Activated CD8-positive, alpha-beta memory T cell treated with anti-CD3 and anti-CD28 coated beads, Interleukin-2, amount 50 U/mL, for 48 hours (primary cell): ENCODE measurements around the gene DHX32.
A peak's percentile ranks its signal among the peaks of the same experiment; 100 is the strongest.

Experiments
- DNase-seq: peaks from one replicate; pipeline ENCODE4 v3.0.0-alpha.2; 2020

DHX32 gene

DNA sequence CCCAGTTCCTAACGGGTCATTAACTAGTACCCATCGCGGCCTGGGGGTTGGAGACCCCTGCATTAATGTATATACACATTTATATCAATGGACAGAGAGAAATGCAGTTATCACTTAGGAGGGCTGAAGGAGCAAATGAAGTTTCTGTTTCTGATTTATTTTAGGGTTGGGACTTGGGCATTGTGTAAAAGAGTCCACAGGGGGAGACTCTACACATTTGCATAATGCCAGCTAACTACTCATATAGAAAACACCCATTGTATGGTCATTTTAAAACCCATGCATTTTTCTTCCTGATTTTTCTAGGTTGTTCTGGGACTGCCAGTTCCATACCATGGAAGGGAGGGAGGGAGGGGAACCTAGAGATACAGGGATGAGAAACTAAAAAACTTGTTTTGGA, 34.2 kb downstream of the DHX32 start:
- DNase-seq, result no peak

DNA sequence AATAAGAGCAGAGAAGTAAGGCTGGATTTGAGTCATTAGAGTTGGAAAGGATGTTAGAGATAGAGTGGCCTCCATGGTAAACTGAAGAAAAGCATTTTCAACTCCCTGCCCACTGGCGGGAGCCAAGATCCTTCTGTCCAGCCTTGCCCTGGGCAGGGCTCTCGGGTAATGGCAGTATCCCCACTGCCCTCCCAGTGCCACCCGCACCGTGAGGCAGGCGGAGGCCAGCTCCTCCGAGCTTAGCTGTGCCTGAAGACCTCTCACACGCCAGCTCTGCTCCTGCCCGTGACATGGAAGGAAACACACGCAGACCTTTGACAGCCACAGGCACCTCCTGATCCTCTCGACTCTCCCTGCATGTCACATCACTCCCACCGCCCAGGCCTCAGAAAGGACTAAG, 35.5 kb downstream of the DHX32 start:
- DNase-seq, result no peak

- DNase-seq, result no peak
These were observed 36.3 kb downstream of the DHX32 start for GRCh38 chr10:125844751-125845221.

GRCh38 chr10:125843603-125844329, 37.3 kb downstream of the DHX32 start:
- DNase-seq, result no peak

DNA sequence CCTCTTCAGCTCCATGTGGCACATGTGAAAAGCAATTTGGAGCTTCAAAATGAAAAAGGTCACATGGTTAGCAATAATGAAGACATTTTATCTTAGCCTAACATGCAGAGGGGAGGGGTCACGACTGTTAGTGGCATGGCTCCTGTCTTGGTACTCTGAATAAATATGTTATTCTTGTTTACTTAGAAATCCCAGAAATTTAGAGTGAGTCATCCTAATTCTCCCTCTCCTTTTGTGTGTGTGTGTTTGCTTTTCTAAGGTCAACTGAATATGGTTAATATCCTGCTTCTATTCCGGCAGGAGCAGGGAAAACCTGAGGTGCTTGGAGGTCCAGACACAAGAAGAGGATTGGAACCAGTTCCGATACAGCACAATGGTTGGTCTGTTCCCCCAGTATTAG, 40.1 kb downstream of the DHX32 start:
- DNase-seq, result no peak

- no peak for DNase-seq
These were observed 40.7 kb downstream of the DHX32 start for GRCh38 chr10:125840406-125840805.

GRCh38 chr10:125838802-125839575, 42.1 kb downstream of the DHX32 start:
- no peak for DNase-seq

DNA sequence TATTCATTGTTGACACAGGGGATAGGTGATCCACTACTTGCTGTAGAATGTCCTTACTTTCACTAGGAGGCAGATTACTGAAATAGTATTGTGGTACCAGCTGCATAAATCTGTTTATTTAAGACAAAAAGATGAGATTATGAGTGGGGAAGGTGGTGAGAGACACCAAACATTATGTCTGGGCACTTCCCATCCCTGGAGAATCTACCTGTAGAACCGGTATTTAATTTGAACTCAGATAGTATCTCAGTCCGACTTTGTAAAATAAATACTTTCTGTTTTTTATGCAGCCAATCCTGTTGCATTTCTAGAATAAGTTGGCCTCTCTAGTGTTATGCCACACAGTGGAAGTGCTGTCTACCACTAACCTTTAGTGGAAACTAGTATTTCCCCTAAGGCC, 44.3 kb downstream of the DHX32 start:
- DNase-seq, result no peak

DNA sequence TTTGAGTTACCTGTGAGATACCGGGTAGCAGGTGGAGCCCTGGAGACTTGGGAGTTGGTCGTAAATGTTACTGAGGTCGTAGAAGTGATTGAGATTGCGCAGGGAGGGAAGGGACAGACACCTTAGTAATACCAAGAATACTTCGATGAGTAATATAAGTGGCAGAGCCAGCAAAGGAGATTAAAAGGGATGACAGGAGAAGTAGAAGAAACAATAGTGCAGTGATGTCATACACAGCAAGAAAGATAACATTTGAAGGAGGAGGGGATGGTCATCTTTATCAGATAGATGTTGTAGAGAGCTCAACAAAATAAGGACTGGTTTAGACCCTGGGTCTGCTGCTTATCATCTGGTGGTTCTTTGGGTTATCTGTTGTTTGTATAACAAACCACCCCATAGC, 52.8 kb downstream of the DHX32 start:
- no peak for DNase-seq

- no peak for DNase-seq
These were observed 54.0 kb downstream of the DHX32 start for GRCh38 chr10:125827133-125827532.

GRCh38 chr10:125824736-125825135, 56.4 kb downstream of the DHX32 start:
- DNase-seq, result no peak

DNA sequence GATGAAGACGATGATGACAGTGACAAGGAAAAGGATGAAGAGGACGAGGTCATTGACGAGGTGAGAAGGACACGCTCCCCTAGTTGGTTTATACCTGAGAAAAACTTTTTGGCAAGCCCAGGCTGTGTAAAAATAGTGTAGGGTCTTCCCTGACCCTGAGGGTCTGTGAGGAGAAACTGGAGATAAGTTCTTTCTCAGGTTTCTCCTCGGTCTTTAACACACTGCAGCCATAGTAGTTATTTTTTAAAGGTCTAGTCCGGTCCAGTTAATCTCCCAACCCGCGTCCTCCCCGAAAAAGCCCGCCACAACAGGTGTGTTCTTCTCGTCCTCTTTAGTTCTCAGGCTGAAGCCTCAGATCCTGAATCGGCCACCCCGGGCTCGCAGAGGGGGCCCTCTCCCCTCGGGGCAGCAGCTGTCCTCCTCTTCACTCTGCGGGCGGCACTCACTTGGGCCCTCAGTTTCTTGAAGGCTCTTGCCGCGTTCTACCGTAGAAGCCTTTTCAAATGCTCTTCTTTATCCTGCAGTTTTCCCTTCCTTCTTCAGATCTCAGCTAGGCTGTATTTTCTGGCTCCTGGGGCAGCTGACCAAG, 57.3 kb downstream of the DHX32 start:
- DNase-seq, result peak; percentile 66

DNA sequence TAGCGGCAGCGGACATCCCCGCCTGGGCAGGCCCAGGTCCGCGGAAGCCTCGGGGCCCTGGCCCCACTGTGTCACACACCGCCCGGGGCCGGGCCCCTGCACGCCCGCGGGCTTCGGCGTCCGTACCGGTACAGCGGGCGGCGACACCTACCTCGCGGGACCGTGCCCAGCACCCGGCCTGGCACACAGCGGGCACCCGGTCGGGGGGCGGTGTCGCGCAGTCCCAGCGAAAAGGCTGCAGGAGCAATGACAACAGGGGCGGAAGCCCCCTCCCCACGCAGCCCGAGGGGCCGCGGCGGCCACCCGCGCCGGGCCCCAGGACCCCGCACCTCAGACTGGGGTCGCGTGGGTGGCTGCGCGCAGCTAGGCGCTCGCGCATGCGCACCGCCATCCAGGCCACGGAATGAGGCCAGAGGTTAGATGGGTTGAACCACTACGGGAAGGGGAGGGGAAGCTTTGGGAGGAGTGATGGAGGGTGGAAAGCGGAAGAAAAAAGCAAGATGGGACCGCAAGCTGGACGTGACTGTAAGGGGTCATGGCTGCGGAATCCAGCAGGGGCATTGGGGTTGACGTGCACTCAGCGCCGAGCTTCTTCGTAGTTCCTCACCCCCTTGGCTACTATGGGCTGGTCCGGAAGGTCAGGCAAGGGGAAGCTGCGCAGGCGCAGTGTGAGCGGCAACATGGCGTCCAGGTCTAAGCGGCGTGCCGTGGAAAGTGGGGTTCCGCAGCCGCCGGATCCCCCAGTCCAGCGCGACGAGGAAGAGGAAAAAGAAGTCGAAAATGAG, 58.0 kb downstream of the DHX32 start, which contains the start of the genes BCCIP and UROS:
TSS of gene BCCIP (plus strand) at position 669 of the 785 bp plus-strand sequence. CDS start at position 681, 12 bp downstream.
TSS of gene UROS (minus strand) at position 381 of the 785 bp plus-strand sequence. CDS start 6,759 bp downstream, outside the sequence.
- DNase-seq, result peak; percentile 95

DNA sequence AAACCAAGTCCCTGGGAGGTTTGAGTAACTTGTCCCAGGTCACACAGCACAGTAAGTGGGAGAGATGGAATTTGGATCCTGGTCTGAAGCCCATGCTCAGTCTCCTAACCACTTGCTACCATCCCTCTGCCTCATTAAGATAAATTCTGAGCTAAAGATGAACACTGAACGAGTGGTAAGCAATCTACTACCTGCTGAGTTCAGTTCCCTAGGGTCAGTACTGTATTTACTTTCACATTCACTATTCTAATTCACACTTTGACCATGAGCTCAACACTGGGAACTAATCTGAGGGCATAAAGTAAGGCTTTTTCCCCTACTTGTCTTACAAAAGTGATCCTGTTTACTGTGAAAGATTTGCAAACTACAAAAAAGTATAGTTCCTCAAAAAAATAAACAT, 60.4 kb downstream of the DHX32 start:
- no peak for DNase-seq

DNA sequence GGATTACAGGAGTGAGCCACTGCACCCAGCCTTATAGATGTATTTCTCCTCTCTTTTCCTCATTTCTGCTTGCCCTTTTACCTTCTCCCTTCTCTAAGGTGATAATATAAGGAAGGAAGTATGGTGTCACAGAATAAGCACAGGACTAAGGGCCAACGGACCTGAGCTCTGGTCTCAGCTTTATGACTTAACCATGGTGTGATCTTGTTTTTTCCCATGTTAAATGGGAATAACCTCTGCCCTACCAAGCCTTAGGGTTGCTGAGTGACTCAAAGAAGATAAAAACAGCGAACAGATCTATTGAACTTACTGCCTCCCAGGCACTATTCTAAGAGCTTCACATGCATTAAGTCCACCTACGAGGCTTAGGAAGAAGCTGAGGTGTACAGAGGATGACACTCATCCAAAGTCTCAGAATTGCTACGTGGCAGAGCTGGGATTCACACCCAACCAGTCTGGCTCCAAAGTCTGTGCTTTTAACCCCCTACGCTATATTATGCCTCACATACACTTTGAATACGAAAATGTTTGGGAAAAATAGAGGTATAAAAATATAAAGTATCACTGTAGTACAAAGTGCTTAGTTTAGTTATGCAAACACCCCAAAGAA, 63.6 kb downstream of the DHX32 start:
- no peak for DNase-seq

- no peak for DNase-seq
These were observed 64.5 kb downstream of the DHX32 start for GRCh38 chr10:125816548-125816947.

GRCh38 chr10:125815764-125816163, 65.3 kb downstream of the DHX32 start:
- DNase-seq, result no peak

DNA sequence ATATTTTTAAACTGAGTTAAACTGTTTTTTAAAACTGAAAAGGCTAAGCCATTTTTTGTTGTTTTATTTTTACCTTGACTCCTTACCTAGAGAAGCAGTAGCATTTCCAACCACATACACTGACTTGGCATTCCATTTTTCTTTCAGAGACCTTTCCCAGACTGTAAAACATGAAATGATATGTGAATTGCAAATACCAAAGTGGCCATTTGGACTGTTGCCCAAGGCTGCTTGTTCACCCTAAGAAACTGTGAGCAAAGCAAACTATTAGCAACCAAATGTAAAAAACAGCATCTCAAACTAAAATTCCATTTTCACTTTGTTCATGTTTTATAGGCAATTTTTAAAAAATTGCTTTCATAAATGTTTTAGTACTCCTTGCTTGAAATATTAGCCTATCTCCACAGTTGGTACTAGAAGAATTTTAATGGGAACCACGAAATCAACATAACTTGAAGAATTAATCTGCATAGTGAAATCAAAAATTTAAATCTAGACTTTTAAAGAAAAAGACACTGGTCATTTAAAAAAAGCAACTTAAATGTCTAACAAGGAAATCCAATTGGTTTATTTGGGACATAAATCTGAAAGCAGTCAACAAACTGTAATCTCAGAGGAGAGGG, 68.9 kb downstream of the DHX32 start:
- DNase-seq, result no peak

DNA sequence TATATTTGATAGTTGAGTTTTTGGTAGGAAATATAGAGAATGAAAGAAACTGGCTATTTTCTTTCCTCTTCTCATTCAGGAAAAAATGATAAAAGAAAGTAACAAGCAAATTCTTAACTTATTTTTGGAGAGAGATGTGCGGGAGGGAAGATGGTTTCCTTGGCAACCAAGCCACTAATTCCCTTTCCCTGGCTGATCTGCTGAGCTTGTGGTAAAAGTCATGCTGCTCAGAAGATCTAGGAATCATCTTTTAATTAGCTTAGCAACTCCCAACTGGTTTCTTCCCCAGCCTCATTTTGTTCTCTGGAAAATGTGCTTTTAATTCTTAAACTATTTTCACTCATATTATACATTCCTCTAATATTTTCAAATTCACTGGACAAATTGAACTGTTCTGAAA, 69.8 kb downstream of the DHX32 start:
- DNase-seq, result no peak

- no peak for DNase-seq
These were observed 73.0 kb downstream of the DHX32 start for GRCh38 chr10:125808047-125808446.

- no peak for DNase-seq
These were observed 78.4 kb downstream of the DHX32 start for GRCh38 chr10:125802739-125803138.

GRCh38 chr10:125802131-125802530, 79.0 kb downstream of the DHX32 start:
- no peak for DNase-seq
